ENCODE measurements around the gene ACP5.
A peak's percentile ranks its signal among the peaks of the same experiment; 100 is the strongest.

ACP5 gene

GRCh38 chr19:11534538-11534937 is 42.9 kb downstream of the ACP5 start:
- TF ChIP-seq CTCF (IDR thresholded peaks at IDR 0.05; ENCODE audit: low read depth, low read length): no peak
- no peak for DNase-seq (ENCODE audit: low read depth in 2 of 2)
- no peak overlapping the region for H3K4me3 ChIP-seq (replicated peaks in 1 of 2; ENCODE audit: low read depth in 2 of 2, low read length in 2 of 2)

- TF ChIP-seq CTCF (IDR thresholded peaks at IDR 0.05; ENCODE audit: low read depth, low read length): peak; percentile 34
- DNase-seq (ENCODE audit: low read depth in 2 of 2): peak; percentile 88 to 90
- no peak overlapping the region for H3K4me3 ChIP-seq (replicated peaks in 1 of 2; ENCODE audit: low read depth in 2 of 2, low read length in 2 of 2)
Measured at GRCh38 chr19:11530432-11530831, 47.0 kb downstream of the ACP5 start.

- no peak for TF ChIP-seq CTCF (IDR thresholded peaks at IDR 0.05; ENCODE audit: low read depth, low read length)
- peak within 1 kb of the TSS; percentile 86 to 91 for H3K4me3 ChIP-seq (replicated peaks in 1 of 2; ENCODE audit: low read depth in 2 of 2, low read length in 2 of 2)
- DNase-seq (ENCODE audit: low read depth in 2 of 2): peak; percentile 99
Measured at GRCh38 chr19:11528551-11529341, 48.7 kb downstream of the ACP5 start, which contains the start of gene ECSIT. Gene ECSIT, minus strand, starts transcription at chr19:11529134. Its CDS starts 9,964 bp downstream, at chr19:11519170.
